ENCODE data around the gene FOSL1. TPM values are rescaled to one million over a fixed set of nuclear protein-coding genes. Genes with fewer than 3 reads are reported as not detected.
A peak's percentile ranks its signal among the peaks of the same experiment; 100 is the strongest.
"Not testable (repeated sequence)": the region's sequence is repeated elsewhere in the genome, so short reads cannot be mapped to it uniquely, and the experiment has no call there.

FOSL1 gene
- total and polyA plus RNA-seq, 4 donors: 0.20 to 0.41 (median 0.36) TPM; not detected in 1

DNA sequence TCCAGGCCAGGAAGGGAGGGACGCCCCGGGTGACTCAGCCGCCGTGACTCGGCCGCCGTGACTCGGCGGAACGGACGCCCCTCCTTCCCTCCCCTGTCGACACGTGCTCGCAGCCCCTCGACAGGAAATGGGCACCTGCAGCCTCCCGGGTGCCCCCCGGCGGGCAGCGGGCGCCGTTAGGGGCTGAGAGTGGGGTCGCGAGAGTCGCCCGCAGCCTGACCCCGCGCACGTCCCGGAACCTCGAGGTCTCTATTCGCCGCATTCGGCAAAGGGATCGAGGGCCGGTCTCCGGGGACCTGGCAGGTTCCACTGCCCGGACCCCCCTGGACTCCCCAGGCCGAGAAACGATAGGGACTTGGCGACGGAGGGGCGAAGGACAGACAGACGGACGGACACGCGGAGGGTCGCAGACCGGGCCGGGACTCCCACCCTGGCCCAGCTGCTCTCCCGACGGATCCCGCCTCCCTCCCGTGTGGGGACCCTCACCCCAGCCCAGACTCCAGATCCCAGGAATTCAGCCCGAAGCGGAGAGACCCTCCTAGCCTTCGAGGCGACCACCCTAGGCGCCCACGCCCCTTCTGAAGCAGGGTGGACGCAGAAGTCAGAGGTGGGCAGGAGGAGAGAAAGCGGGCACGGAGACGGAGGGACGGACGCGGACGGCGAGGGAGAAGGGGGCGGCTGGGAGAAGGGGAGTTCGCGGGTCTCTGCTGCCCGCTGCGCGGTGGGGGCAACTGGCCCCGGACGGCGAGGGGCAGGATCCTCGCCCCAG lies 648 bp downstream of the FOSL1 start:
- no peak for DNase-seq (ENCODE audit: low read depth in 4 of 6, low spot score in 6 of 6)
- no peaks in the 10 kb centered on the region for H3K36me3 ChIP-seq (ENCODE audit: control insufficient read depth, insufficient read depth, low read length)
- 2% methylated on average over 74 of the region's 78 CpGs for WGBS (ENCODE audit: insufficient coverage)
- no peak overlapping the region for H3K27ac ChIP-seq (ENCODE audit: low read depth, low read length)
- H3K9me3 ChIP-seq (ENCODE audit: control insufficient read depth, insufficient read depth, low read length): no peaks in the 10 kb centered on the region
- H3K4me3 ChIP-seq (ENCODE audit: low read depth, low read length): no peak overlapping the region
- peaks cover 18% of the 10 kb centered on the region for H3K4me1 ChIP-seq (ENCODE audit: control insufficient read depth, insufficient read depth, low read length)
- peaks cover 70% of the 10 kb centered on the region for H3K27me3 ChIP-seq (ENCODE audit: control insufficient read depth, insufficient read depth, low read length)

DNA sequence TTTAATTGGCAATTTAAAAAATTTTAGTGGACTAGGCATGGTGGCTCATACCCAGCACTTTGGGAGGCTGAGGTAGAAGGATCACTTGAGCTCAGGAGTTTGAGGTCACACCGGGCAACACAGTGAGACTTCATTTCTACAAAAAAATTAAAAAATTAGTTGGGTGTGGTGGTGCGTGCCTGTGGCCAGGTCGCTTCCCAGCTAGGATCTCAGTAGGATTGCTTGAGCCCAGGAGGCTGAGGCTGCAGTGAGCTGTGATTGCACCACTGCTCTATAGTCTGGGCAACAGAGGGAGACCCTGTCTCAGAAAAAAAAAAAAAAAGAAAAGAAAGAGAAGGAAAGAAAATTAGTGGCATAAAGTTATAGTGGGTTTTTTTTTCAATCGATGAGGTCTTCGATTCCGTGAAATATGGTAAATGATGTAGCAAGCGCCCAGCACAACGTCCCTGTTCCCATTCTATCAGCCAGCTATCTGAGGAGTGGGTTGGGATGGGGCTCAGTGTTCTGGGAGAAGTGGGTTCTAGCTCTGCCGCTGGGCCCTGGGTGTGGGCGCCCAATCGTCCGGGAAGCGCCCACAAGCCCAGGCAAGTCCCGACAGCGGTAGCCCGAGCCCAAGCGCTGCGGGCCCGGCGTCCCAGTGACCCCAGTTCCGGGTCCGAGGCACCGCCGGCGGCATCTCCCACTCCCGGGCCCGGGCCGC lies 1.4 kb downstream of the FOSL1 start:
- Histone ChIP-seq H3K4me1 (ENCODE audit: control insufficient read depth, insufficient read depth, low read length) (peaks cover 21% of the 10 kb centered on the region), H3K9me3 (ENCODE audit: control insufficient read depth, insufficient read depth, low read length) (no peaks in the 10 kb centered on the region), H3K36me3 (ENCODE audit: control insufficient read depth, insufficient read depth, low read length) (no peaks in the 10 kb centered on the region), H3K27ac (ENCODE audit: low read depth, low read length) (no peak overlapping the region), H3K27me3 (ENCODE audit: control insufficient read depth, insufficient read depth, low read length) (peaks cover 70% of the 10 kb centered on the region), H3K4me3 (ENCODE audit: low read depth, low read length) (no peak overlapping the region)
- WGBS (ENCODE audit: insufficient coverage): 21% methylated on average over 27 of the region's 28 CpGs
- DNase-seq (ENCODE audit: low read depth in 4 of 6, low spot score in 6 of 6): no peak

DNA sequence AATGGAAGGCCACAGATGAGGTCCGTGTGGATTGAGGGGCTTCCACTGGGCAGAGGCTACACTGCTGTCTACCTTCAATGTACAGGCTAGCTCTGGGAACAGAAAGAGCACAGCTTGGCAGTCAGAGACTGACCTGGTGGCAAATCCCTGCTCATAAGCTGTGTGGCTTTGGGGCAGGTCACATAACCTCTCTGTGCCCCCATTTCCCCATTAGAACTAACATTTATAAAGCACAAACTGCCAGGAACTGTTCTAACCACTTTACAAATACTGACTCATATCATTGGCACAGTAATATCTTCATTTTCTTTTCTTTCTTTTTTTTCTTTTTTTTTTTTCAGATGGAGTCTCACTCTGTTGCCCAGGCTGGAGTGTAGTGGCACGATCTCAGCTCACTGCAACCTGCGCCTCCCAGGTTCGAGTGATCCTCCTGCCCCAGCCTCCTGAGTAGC lies 3.1 kb downstream of the FOSL1 start:
- DNase-seq (ENCODE audit: low read depth in 4 of 6, low spot score in 6 of 6): no peak
- H3K36me3 ChIP-seq (ENCODE audit: control insufficient read depth, insufficient read depth, low read length): no peaks in the 10 kb centered on the region
- peaks cover 58% of the 10 kb centered on the region for H3K27me3 ChIP-seq (ENCODE audit: control insufficient read depth, insufficient read depth, low read length)
- H3K27ac ChIP-seq (ENCODE audit: low read depth, low read length): no peak overlapping the region
- peaks cover 38% of the 10 kb centered on the region for H3K4me1 ChIP-seq (ENCODE audit: control insufficient read depth, insufficient read depth, low read length)
- H3K9me3 ChIP-seq (ENCODE audit: control insufficient read depth, insufficient read depth, low read length): no peaks in the 10 kb centered on the region
- no peak overlapping the region for H3K4me3 ChIP-seq (ENCODE audit: low read depth, low read length)
- 94% methylated on average over 4 of the region's 4 CpGs for WGBS (ENCODE audit: insufficient coverage)

DNA sequence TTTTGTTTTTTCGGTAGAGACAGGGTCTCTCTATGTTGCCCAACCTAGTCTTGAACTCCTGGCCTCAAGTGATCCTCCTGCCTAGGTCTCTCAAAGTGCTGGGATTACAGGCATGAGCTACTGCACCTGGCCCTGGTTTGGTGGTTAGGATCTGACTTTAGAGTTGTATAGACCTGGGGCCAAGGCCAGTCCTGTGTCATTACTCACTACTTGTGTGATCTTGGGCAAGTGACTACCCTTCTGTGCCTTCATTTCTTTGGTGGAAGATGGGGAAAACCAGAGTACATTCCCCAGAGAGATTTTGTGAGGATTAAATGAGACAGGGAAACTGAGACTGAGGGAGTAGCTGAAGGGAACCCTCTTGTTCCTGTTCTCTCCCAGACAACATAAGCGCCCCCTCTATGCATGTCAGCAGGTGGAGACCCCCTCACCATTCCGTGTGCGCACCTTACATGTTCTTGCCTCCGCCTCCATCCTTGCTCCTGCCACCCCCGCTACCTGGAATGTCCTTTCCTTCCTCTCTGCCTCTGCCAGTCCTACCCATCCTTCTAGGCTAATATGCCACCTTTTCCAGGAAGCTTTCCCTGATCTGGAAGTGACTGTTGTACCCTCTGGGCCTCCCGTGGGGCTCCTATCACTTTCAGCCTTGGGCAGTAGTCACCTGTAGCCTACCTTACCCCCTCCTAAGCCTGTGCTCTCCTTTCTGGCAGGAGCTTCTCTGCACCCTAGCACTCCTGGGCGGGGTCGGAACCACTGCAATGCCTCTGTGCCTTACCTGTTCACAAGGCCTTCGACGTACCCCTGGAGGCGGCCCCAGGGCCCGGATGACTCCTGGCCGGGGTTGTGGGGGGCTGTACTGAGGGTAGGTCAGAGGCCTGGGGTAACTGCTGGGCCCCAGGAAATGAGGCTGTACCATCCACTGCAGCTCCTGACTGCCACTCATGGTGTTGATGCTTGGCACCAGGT lies 3.9 kb downstream of the FOSL1 start:
- H3K27me3 ChIP-seq (ENCODE audit: control insufficient read depth, insufficient read depth, low read length): peaks cover 52% of the 10 kb centered on the region
- no peak overlapping the region for H3K4me3 ChIP-seq (ENCODE audit: low read depth, low read length)
- whole genome bisulfite sequencing (ENCODE audit: insufficient coverage): 86% methylated on average over 14 of the region's 14 CpGs
- peaks cover 46% of the 10 kb centered on the region for H3K4me1 ChIP-seq (ENCODE audit: control insufficient read depth, insufficient read depth, low read length)
- peaks cover 2% of the 10 kb centered on the region for H3K36me3 ChIP-seq (ENCODE audit: control insufficient read depth, insufficient read depth, low read length)
- no peak for DNase-seq (ENCODE audit: low read depth in 4 of 6, low spot score in 6 of 6)
- no peaks in the 10 kb centered on the region for H3K9me3 ChIP-seq (ENCODE audit: control insufficient read depth, insufficient read depth, low read length)
- H3K27ac ChIP-seq (ENCODE audit: low read depth, low read length): no peak overlapping the region

DNA sequence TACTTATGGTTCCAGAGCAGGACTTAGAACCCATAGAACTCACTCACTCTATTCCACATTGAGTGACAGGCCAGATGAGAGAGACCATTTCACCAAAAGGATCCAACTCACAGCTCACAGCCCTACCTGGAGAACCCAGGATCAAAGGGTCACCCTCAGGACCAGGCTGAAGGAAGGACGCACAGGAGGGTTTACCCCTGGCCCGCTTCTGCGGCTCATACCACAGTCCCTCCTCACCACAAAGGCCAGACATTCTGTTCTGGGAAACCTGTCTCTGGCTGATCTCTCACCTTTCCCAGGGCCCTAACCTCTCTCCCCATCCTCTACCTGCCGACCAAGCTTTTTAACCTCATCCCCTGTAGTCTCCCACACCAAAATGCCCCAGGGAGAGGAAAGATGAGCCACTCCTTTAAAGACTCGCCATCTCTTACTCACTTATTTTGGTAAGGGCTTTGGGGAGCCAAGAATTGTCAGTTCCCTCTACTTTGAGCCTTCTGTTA lies 4.7 kb downstream of the FOSL1 start:
- Histone ChIP-seq H3K36me3 (ENCODE audit: control insufficient read depth, insufficient read depth, low read length) (peaks cover 2% of the 10 kb centered on the region), H3K4me3 (ENCODE audit: low read depth, low read length) (no peak overlapping the region), H3K4me1 (ENCODE audit: control insufficient read depth, insufficient read depth, low read length) (peaks cover 48% of the 10 kb centered on the region), H3K27ac (ENCODE audit: low read depth, low read length) (no peak overlapping the region), H3K27me3 (ENCODE audit: control insufficient read depth, insufficient read depth, low read length) (peaks cover 44% of the 10 kb centered on the region), H3K9me3 (ENCODE audit: control insufficient read depth, insufficient read depth, low read length) (no peaks in the 10 kb centered on the region)
- no peak for DNase-seq (ENCODE audit: low read depth in 4 of 6, low spot score in 6 of 6)
- WGBS (ENCODE audit: insufficient coverage): 90% methylated on average over 3 of the region's 5 CpGs

DNA sequence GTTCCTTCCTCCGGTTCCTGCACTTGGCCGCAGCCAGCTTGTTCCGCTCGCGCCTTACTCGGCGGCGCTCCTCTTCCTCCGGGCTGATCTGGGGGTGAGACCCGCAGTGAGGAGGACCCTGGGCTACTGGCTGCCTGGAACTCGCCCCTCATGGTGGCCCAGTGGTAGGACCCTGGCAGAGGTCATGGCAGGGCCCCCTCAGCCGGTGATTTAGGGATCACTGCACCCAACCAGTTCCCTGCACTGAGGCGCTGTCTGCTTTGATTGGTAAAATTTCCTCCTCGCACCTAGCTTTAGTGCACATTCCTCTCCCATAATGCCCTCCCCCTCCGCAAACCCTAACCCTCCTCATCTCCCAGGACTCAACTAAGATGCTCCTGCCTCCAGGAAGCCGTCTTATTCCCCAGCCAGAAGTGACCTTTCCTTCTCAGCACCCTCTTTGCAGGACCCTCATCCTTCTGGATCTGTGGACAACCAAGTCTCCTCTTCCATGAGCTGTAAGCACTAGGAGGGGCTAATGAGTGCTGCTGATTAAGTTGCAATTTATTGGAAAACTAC lies 6.1 kb downstream of the FOSL1 start:
- peaks cover 43% of the 10 kb centered on the region for H3K4me1 ChIP-seq (ENCODE audit: control insufficient read depth, insufficient read depth, low read length)
- no peak for DNase-seq (ENCODE audit: low read depth in 4 of 6, low spot score in 6 of 6)
- H3K9me3 ChIP-seq (ENCODE audit: control insufficient read depth, insufficient read depth, low read length): no peaks in the 10 kb centered on the region
- peak overlapping the region; percentile 67 for H3K27ac ChIP-seq (ENCODE audit: low read depth, low read length)
- peaks cover 2% of the 10 kb centered on the region for H3K36me3 ChIP-seq (ENCODE audit: control insufficient read depth, insufficient read depth, low read length)
- no peak overlapping the region for H3K4me3 ChIP-seq (ENCODE audit: low read depth, low read length)
- 81% methylated on average over 14 of the region's 16 CpGs for WGBS (ENCODE audit: insufficient coverage)
- peaks cover 30% of the 10 kb centered on the region for H3K27me3 ChIP-seq (ENCODE audit: control insufficient read depth, insufficient read depth, low read length)

DNA sequence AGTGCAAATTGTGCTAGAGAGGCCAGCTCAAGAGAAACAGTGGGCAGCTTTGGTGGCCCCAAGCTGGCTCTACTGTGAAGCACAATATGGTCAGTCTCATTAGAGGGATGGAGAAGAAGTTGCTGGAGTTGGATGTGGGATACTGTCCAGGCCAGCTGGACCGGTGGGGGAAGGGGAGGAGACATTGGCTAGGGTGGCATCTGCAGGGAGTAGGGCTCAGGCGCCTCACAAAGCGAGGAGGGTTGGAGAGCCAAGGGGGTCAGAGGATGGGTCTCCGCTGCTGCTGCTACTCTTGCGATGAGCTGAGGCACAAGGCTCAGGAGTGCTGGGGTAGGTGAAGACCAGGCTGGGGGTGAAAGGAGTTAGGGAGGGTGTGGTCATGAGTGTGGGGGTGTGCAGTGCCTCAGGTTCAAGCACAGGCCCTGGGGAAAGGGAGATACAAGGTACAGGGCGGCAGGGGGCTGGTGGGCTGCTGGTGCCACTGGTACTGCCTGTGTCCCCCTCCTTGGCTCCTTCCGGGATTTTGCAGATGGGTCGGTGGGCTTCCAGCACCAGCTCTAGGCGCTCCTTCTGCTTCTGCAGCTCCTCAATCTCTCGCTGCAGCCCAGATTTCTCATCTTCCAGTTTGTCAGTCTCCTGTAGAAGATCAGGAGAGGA lies 7.4 kb downstream of the FOSL1 start:
- Histone ChIP-seq H3K4me1 (ENCODE audit: control insufficient read depth, insufficient read depth, low read length) (peaks cover 51% of the 10 kb centered on the region), H3K27ac (ENCODE audit: low read depth, low read length) (peak overlapping the region; percentile 69), H3K9me3 (ENCODE audit: control insufficient read depth, insufficient read depth, low read length) (no peaks in the 10 kb centered on the region), H3K36me3 (ENCODE audit: control insufficient read depth, insufficient read depth, low read length) (peaks cover 2% of the 10 kb centered on the region), H3K27me3 (ENCODE audit: control insufficient read depth, insufficient read depth, low read length) (peaks cover 18% of the 10 kb centered on the region), H3K4me3 (ENCODE audit: low read depth, low read length) (no peak overlapping the region)
- no peak for DNase-seq (ENCODE audit: low read depth in 4 of 6, low spot score in 6 of 6)
- WGBS (ENCODE audit: insufficient coverage): 77% methylated on average over 6 of the region's 10 CpGs

DNA sequence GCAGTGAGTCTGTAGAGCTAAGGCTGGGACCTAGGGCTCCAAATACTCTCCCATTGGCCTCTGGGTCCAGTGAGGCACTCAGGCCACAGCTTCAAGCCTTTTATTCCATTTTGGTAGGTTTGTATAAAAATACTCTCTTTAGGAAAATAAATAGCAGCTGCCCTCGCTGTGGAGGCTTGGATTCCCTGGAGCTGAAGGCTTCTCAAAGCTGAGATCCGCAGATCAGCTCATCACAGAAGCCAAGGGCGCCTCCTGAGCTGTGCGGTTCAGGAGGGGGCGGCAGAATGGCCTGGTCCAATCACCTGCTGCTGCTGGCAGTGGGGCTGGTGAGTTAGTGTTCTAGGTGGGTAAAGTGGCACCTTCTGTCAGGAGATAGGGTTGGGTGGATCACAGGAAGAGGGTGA lies 8.0 kb downstream of the FOSL1 start:
- DNase-seq (ENCODE audit: low read depth in 4 of 6, low spot score in 6 of 6); H3K9me3 ChIP-seq (ENCODE audit: control insufficient read depth, insufficient read depth, low read length); H3K36me3 ChIP-seq (ENCODE audit: control insufficient read depth, insufficient read depth, low read length): not testable (repeated sequence)
- WGBS (ENCODE audit: insufficient coverage): 55% methylated on average over 5 of the region's 5 CpGs
- Histone ChIP-seq H3K4me3 (ENCODE audit: low read depth, low read length) (peak overlapping the region; percentile 60), H3K27ac (ENCODE audit: low read depth, low read length) (peak overlapping the region; percentile 69), H3K27me3 (ENCODE audit: control insufficient read depth, insufficient read depth, low read length) (peaks cover 12% of the 10 kb centered on the region), H3K4me1 (ENCODE audit: control insufficient read depth, insufficient read depth, low read length) (peaks cover 58% of the 10 kb centered on the region)

Measured in spinal cord (tissue), 10 donors.